ENCODE measurements around the gene CLIC3. TPM values are rescaled to one million over a fixed set of nuclear protein-coding genes. Genes with fewer than 3 reads are reported as not detected.
A peak's percentile ranks its signal among the peaks of the same experiment; 100 is the strongest.

Gene CLIC3
- total and polyA plus RNA-seq, 11 donors = 1.5 to 16.7 (median 5.0) TPM

DNA sequence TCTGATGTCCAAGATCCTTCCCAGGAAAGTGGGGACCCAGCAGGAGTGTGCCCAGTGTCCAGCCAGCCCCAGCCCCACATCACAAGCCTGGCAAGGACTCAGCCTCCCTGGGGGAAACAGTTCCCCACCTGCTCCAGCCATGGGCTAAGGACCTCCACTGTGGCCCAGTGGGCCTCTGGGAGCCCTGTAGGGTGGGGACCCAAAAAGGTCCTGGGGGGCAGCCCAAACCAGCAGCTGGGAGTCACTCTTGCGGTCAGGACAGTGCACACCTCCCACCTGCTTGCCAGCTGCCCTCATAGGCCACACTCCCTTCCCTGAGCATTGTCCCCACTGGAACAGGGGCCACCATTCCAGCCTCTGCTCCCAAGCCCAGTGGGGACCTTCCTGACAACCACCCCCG, 30.0 kb upstream of the CLIC3 start:
- peak overlapping the region in 1 of 12 donors; percentile 8 for H3K27ac ChIP-seq
- H3K4me1 ChIP-seq = peaks cover 5 to 45% (median 25%) of the 10 kb centered on the region in 12 donors
- peak overlapping the region in 1 of 12 donors; percentile 73 for H3K4me3 ChIP-seq
- no peaks in the 10 kb centered on the region for H3K27me3 ChIP-seq
- TF ChIP-seq POLR2A (IDR thresholded peaks at IDR 0.05) = no peak
- TF ChIP-seq, protein P1, sequence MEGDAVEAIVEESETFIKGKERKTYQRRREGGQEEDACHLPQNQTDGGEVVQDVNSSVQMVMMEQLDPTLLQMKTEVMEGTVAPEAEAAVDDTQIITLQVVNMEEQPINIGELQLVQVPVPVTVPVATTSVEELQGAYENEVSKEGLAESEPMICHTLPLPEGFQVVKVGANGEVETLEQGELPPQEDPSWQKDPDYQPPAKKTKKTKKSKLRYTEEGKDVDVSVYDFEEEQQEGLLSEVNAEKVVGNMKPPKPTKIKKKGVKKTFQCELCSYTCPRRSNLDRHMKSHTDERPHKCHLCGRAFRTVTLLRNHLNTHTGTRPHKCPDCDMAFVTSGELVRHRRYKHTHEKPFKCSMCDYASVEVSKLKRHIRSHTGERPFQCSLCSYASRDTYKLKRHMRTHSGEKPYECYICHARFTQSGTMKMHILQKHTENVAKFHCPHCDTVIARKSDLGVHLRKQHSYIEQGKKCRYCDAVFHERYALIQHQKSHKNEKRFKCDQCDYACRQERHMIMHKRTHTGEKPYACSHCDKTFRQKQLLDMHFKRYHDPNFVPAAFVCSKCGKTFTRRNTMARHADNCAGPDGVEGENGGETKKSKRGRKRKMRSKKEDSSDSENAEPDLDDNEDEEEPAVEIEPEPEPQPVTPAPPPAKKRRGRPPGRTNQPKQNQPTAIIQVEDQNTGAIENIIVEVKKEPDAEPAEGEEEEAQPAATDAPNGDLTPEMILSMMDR (IDR thresholded peaks at IDR 0.05) = no peak
- ATAC-seq (no peak), DNase-seq (no peak)
- intact Hi-C loops (cut with DNase I) = loop anchor here in 3 of 10 donors (5.0 to 10.0 kb wide), 3 partner anchors 34 to 142 kb away; partner anchors contain the start of genes C8G (in 1 of the 3), PAXX (in 1 of the 3) and TRAF2 (in 1 of the 3)
- 85 to 94% (median 91%) methylated on average over 2 of the region's 2 CpGs for WGBS, 4 donors
- peaks cover 0 to 6% (median 0%) of the 10 kb centered on the region in 9 donors for H3K36me3 ChIP-seq
- H3K9me3 ChIP-seq = no peaks in the 10 kb centered on the region

DNA sequence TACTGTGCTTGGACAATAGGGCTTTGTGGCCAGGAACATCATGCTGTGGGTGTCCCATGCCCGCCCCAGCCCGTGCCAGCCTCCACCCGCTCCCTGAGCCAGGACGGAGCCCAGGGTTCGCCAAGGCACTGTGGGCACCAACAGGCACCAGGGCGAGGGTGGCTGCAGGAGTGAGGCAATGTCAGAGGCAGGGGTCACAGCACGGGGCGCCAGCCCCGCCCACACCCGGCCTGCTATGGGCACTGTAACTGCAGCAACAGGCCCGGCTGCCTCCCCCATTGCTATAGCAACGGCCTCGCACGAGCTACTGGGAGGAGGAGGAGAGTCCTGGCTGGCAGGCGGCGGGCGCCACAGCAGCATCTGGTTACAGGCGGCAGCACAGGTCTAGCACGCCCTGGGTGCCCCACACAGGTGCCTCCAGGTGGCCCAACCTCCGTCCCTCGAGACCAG, 29.2 kb upstream of the CLIC3 start:
- H3K27me3 ChIP-seq = no peaks in the 10 kb centered on the region
- no peak for DNase-seq
- WGBS, 4 donors = 79 to 96% (median 90%) methylated on average over 9 to 21 of the region's 21 CpGs

DNA sequence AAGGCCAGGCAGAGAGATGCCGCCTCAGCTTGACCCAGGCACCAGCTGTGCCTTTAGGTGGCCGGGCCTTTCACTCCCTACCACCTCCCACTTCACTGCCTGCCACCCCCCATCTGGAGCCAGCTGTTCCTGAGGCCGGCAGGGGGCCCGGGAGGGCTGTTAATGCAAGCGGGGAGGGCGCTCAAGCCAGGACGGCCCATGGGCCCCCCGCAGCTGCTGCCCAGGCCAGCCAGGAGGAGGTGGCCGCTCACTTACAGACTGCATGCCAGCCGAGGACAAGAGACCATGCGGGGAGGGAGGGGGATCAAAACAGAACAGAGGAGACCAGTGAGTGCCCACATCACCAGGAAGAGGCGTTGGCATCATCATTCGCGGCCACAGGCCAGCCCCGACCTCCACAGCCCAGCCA, 27.2 kb upstream of the CLIC3 start:
- intact Hi-C loops (cut with DNase I) = loop anchor here in 1 of 10 donors (10.0 kb wide), 1 partner anchor 139 kb away; the partner anchor contains the start of gene TRAF2
- no peak overlapping the region for H3K27ac ChIP-seq
- ATAC-seq (no peak), DNase-seq (no peak)
- TF ChIP-seq POLR2A (IDR thresholded peaks at IDR 0.05) = no peak
- no peaks in the 10 kb centered on the region for H3K27me3 ChIP-seq
- peaks cover 0 to 21% (median 3%) of the 10 kb centered on the region in 9 donors for H3K36me3 ChIP-seq
- no peaks in the 10 kb centered on the region for H3K9me3 ChIP-seq
- 81 to 98% (median 88%) methylated on average over 10 to 15 of the region's 15 CpGs for WGBS, 4 donors
- peaks cover 0 to 22% (median 14%) of the 10 kb centered on the region in 12 donors for H3K4me1 ChIP-seq
- no peak overlapping the region for H3K4me3 ChIP-seq

More for the DNA sequence above, 29.2 kb upstream of the CLIC3 start:
- Histone ChIP-seq H3K27ac (no peak overlapping the region), H3K4me3 (no peak overlapping the region), H3K9me3 (no peaks in the 10 kb centered on the region), H3K36me3 (peaks cover 0 to 11% (median 0%) of the 10 kb centered on the region in 9 donors), H3K4me1 (peaks cover 5 to 36% (median 25%) of the 10 kb centered on the region in 12 donors)
- no peak for ATAC-seq
- TF ChIP-seq POLR2A (IDR thresholded peaks at IDR 0.05) = no peak
- TF ChIP-seq, protein P1 (IDR thresholded peaks at IDR 0.05) = no peak
- intact Hi-C loops (cut with DNase I) = loop anchor here in 3 of 10 donors (5.0 to 10.0 kb wide), 3 partner anchors 33 to 141 kb away; partner anchors contain the start of genes C8G (in 1 of the 3), PAXX (in 1 of the 3) and TRAF2 (in 1 of the 3)

DNA sequence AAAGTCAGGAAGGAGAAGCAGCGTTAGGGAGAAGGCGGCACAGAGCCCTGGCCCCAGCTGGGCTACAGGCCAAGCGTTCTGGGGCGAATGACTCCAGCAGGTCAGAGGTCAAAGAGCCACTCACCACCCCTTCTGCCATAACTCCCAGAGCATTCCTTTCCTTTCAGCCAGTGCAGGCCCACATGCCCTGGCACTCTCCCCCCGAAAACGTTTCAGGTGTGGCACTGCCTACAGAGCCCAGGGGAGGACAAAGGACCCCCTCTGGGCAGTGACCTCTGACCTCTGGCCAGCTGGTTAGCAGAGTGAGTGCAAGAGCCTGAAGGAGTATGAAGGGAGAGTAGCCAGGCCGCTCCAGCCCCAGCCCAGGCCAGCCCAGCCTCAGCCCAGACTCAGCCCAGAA, 26.8 kb upstream of the CLIC3 start:
- WGBS, 4 donors = 83 to 88% (median 85%) methylated on average over 6 to 7 of the region's 7 CpGs
- H3K4me3 ChIP-seq = no peak overlapping the region

More for the DNA sequence above, 26.8 kb upstream of the CLIC3 start:
- intact Hi-C loops (cut with DNase I) = loop anchor here in 1 of 10 donors (10.0 kb wide), 1 partner anchor 138 kb away; the partner anchor contains the start of gene TRAF2
- TF ChIP-seq POLR2A (IDR thresholded peaks at IDR 0.05) = no peak
- TF ChIP-seq, protein P1 (IDR thresholded peaks at IDR 0.05) = no peak
- Histone ChIP-seq H3K27me3 (no peaks in the 10 kb centered on the region), H3K27ac (no peak overlapping the region), H3K9me3 (no peaks in the 10 kb centered on the region), H3K36me3 (peaks cover 0 to 22% (median 3%) of the 10 kb centered on the region in 9 donors), H3K4me1 (peaks cover 0 to 18% (median 11%) of the 10 kb centered on the region in 12 donors)
- DNase-seq (no peak), ATAC-seq (no peak)
